Activated effector memory CD4-positive, alpha-beta T cell treated with Interleukin-2 at 50 U/mL for 16 hours (primary cell): ENCODE measurements around the gene MEGF10.
"Not testable (repeated sequence)": the region's sequence is repeated elsewhere in the genome, so short reads cannot be mapped to it uniquely, and the experiment has no call there.

Experiments used
- DNase-seq: peaks from one replicate; pipeline ENCODE4 v3.0.0-alpha.2; 2020

MEGF10 gene

DNA sequence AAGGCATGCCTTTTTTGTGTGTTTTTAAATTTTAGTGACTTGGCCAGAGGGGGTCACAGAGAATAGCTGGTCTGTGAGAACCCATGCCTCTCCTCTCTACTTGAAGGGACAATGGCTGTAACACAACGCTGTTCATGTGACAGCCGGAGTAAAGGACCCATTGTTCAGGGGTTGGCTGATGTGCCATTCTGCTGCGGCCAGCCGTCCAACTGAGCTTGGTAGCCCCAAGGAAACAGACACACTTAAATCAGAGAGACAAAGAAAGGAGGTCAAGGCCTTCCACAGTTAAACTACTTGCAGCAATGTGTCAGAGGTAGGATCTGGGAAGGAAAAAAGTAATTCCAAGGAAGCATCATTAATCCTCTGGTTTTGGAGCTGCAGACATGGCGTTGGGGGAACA lies 8.1 kb downstream of the MEGF10 start:
- DNase-seq = no peak

- no peak for DNase-seq
Measured at GRCh38 chr5:127299678-127300077, 9.1 kb downstream of the MEGF10 start.

DNA sequence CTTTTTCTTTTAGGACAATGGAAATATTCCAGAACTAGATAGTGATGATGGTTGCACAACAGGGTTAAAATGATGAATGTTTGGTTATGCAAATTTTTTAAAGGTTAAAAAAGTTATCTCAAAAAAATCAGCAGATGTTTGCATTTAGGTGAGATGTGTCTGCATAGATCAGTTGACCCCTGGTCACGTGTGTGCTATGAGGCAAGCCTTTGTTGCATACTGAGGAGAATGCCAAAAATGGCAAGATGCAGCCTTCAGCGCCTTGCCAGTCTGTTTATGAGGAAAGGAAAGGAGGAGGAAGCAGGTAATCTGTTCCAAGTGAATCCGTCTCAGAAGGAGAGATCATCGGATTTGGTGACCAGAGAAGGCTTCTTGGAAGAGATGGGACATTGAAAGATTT lies 11.9 kb downstream of the MEGF10 start:
- DNase-seq = no peak

- no peak for DNase-seq
Measured at GRCh38 chr5:127303404-127303803, 12.8 kb downstream of the MEGF10 start.

DNA sequence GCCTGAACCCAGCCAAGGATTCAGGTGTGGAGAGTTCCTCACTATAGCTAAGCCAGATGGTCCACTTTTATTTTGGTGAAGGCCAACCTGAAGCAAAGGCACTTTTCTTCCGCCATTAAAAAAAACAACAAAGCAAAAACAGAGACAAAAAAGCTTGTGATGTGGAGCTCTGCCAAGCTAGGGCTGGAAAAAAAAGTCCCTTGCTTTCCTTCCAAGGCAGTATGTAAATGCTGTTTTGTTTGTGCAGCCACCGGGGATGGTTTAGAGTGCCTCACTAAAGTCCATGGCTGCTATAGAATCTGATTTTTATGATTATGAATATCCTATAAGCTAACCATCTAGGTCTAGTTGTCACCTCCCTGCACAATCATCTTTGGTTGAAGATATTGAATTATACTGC lies 14.9 kb downstream of the MEGF10 start:
- no peak for DNase-seq

GRCh38 chr5:127306036-127306435 lies 15.4 kb downstream of the MEGF10 start:
- DNase-seq = no peak

- no peak for DNase-seq
Measured at GRCh38 chr5:127306647-127307046, 16.1 kb downstream of the MEGF10 start.

DNA sequence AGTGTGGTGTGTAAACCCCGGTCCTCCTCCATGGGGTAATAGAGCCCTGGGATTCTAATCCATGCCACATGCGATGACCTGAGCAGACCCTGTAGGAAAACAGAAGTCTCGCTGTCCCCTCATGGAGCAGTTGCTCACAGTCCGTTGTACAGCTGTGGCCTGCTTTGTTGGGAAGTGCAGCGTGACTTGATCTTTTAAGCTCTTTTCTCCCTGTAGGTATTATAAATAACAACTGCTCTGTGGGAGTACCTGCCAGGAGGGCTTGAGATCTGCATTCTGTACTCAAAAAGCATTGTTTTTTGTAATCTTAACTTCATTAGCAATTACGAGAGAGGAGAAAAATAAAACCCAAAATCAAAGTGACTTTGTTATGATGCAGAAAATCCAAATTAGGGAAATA lies 17.3 kb downstream of the MEGF10 start:
- no peak for DNase-seq

GRCh38 chr5:127308325-127308724 lies 17.7 kb downstream of the MEGF10 start:
- not testable (repeated sequence) for DNase-seq

- no peak for DNase-seq
Measured at GRCh38 chr5:127308945-127309344, 18.3 kb downstream of the MEGF10 start.

DNA sequence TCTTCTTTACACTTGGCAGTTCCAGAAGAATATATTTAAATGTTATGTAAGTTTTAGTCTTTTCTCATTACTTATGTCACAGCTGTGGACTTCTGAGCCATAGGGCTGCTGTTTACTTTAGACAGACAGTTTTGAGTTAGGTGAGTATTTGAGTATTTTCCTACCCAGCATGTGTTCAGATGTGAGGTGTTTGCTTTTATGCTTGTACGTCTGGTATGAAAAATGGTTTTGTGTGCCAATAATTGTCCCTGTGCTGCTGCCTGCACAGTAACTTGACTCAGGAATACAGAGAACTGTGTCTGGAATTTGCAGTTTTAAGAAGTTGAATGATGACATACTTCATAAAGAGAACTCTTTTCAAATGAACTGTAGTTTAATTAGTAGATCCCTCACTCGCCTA lies 20.8 kb downstream of the MEGF10 start:
- no peak for DNase-seq

GRCh38 chr5:127311781-127312525 lies 21.4 kb downstream of the MEGF10 start:
- no peak for DNase-seq

- no peak for DNase-seq
Measured at GRCh38 chr5:127313379-127313778, 22.8 kb downstream of the MEGF10 start.

GRCh38 chr5:127313847-127314473 lies 23.4 kb downstream of the MEGF10 start:
- DNase-seq = peak; percentile 46

DNA sequence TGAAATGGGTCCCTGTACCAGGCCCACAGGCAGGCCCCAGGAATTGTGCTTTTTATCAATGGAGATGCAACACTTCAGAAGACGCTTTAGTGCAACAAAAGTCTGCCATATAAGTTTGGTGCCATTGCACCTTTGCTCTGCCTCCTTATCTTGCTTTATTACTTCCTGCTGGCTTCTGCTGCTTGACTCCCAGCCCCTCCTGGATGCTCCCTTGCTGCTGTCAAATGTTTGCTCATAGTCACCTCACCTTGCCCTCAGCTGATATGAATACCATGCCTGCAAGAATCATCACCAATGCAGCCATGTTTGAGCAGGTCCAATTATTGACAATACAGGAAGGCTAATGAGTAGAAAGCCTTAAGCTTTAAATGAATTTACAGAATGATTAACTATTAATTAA lies 25.4 kb downstream of the MEGF10 start:
- DNase-seq = no peak

DNA sequence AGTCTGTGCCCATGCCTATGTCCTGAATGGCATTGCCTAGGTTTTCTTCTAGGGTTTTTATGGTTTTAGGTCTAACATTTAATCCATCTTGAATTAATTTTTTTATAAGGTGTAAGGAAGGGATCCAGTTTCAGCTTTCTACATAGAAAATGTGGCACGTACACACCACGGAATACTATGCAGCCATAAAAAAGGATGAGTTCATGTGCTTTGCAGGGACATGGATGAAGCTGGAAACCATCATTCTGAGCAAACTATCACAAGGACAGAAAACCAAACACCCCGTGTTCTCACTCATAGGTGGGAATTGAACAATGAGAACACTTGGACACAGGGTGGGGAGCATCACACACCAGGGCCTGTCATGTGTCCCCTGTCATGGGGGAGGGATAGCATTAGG lies 26.8 kb downstream of the MEGF10 start:
- not testable (repeated sequence) for DNase-seq

GRCh38 chr5:127320032-127320965 lies 29.7 kb downstream of the MEGF10 start:
- DNase-seq = no peak

GRCh38 chr5:127321465-127321864 lies 30.9 kb downstream of the MEGF10 start:
- no peak for DNase-seq

DNA sequence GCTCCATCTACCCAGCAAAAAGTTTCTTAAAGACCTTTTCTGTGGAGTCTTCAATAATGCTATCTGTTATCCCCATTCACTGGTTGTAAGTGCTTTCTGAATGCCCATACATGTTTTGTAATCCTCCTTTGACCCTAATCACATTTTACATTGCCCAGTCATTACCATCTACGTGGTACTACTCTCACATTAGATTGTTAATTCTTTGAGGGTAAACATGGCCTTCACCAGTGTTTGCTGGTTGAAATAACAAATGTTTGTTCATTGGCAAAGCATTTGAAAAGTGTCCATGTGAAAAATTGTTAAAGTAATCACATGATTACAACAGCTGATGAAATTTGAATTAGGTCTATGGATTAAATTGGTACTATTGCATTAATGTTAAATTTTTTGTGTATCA lies 31.8 kb downstream of the MEGF10 start:
- no peak for DNase-seq

DNA sequence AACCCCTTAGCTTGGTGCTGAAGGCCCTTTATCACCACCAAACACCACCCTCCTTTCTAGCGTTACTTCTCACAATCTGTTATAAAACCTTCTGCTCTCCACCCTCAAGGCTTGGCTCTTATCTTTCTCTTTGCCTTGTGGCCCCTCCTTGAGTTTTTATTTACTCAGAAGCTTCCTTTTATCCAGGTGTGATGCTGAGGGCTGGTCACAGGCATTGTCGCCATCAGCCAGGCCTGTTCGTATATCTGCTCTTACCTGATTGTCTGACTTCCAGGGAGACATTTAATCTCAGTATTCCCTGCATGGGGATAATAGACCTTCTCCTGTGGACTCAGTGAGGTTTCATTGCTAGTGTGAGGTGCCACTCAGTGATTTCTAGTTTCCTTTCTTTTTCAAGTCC lies 34.2 kb downstream of the MEGF10 start:
- DNase-seq = no peak

DNA sequence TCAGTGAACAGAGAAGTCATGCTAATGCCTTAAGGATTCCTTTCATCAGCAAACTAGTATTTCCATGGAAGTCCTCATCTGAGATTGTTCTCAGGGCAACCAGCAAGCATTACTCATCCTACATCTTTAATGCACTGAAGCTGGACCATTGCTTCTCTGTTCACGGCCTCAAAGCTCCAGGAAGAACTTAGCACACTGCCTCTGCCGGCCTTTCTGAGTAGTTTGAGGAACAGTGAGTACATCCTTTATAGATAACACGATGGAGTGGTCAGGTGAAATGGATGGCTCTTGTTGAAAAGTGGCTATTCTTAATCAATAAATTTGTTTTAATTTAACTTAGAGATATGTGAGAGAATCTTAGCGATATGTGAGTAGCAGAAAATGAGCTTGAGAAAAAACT lies 35.8 kb downstream of the MEGF10 start:
- DNase-seq = no peak

GRCh38 chr5:127326976-127327755 lies 36.6 kb downstream of the MEGF10 start:
- no peak for DNase-seq

DNA sequence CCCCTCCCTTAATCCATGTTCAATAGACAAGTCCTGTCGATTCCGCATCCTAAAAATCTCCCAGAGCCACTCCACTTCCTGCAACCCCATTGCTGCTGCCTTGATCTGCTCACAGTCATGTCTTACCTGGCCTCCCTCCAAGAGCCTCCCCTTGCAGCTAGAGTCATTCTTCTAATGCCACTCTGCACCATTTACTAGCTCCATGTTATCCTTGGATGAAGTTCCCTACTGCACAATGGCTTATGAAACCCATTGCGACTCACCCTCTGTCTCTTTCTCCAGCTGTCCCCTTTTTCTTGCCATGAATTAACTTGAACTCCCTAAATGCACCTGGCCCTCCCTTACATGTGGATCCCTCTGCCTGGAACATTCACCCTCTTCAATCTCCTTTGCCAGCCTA lies 39.5 kb downstream of the MEGF10 start:
- DNase-seq = no peak
